Fibroblast of the aortic adventitia (primary cell): ENCODE results near the gene PRODH. TPM values are rescaled to one million over a fixed set of nuclear protein-coding genes. Genes with fewer than 3 reads are reported as not detected.
A peak's percentile ranks its signal among the peaks of the same experiment; 100 is the strongest.
"Not testable (repeated sequence)": the region's sequence is repeated elsewhere in the genome, so short reads cannot be mapped to it uniquely, and the experiment has no call there.

ENCODE experiments used
- DNase-seq: peaks from one replicate; pipeline ENCODE4 v3.0.0-alpha.2; 2010; ENCODE audit warnings: low read depth
- H3K4me3 ChIP-seq: 2 replicates; pipeline ENCODE4 v1.5.1; 2011; ENCODE audit warnings: low read depth, mild to moderate bottlenecking, control low read depth, low read length, moderate library complexity
- CTCF ChIP-seq: IDR thresholded peaks from 2 replicates; pipeline ENCODE4 v1.5.1; 2011; ENCODE audit warnings: mild to moderate bottlenecking, low read length, control low read depth, inconsistent platforms; ENCODE audit not compliant: insufficient read depth
- total RNA-seq: library from RNA; depleted of rRNA; stranded (reverse); fragments of >200 nt; gene quantifications from 2 replicates; pipeline ENCODE4 v1.2.3, GENCODE V29; 2012; ENCODE audit warnings: low replicate concordance

Gene PRODH
- total RNA-seq, 1 donor: not detected

GRCh38 chr22:18973264-18974031 lies 37.4 kb upstream of the PRODH start:
- no peak for TF ChIP-seq CTCF
- DNase-seq: no peak

GRCh38 chr22:18972591-18972990 lies 36.5 kb upstream of the PRODH start:
- not testable (repeated sequence) for DNase-seq

More at GRCh38 chr22:18973264-18974031, 37.4 kb upstream of the PRODH start:
- H3K4me3 ChIP-seq: no peak overlapping the region

DNA sequence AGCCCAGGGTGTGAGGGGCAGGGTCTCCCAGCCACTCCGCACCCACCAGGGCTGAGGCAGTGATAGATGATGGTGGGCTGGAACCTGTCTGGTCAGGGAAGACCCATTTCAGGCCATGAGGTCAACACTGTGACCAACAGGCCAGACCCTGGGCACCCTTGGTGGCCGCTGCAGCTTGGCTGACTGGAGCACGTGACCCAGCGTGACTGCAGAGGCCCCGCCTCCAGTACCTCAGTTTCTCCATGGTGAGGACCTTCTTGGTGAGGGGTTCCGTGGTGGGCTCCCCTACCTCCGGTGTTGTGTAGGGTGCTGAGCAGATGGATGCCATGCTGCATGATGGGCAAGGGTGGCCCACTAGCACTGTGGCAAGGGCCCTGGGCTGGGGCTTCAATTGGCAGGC lies 35.9 kb upstream of the PRODH start:
- not testable (repeated sequence) for H3K4me3 ChIP-seq, DNase-seq

More at GRCh38 chr22:18972591-18972990, 36.5 kb upstream of the PRODH start:
- H3K4me3 ChIP-seq: not testable (repeated sequence)

- DNase-seq: no peak
- H3K4me3 ChIP-seq: no peak overlapping the region
- no peak for TF ChIP-seq CTCF
These were observed 35.2 kb upstream of the PRODH start for GRCh38 chr22:18971321-18971751.

DNA sequence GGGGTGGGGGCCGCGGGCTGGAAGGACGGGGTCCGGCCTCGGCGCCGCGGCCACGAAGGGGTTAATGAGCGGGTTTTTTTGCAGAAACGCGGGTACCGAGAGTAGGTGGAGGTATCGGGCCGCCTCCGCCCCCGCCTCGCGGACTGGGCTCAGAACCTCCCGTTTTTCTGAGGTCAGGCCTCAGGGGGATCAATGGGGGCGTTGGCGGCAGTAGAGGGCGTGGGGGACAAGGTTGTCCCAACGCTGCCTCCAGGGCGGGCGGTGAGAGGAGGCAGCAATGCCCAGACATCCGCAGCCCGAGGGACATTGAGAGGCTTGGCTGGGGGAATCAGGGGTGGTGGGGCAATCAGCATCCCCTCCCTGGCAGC lies 34.8 kb upstream of the PRODH start:
- H3K4me3 ChIP-seq: no peak overlapping the region
- no peak for TF ChIP-seq CTCF
- DNase-seq: no peak

DNA sequence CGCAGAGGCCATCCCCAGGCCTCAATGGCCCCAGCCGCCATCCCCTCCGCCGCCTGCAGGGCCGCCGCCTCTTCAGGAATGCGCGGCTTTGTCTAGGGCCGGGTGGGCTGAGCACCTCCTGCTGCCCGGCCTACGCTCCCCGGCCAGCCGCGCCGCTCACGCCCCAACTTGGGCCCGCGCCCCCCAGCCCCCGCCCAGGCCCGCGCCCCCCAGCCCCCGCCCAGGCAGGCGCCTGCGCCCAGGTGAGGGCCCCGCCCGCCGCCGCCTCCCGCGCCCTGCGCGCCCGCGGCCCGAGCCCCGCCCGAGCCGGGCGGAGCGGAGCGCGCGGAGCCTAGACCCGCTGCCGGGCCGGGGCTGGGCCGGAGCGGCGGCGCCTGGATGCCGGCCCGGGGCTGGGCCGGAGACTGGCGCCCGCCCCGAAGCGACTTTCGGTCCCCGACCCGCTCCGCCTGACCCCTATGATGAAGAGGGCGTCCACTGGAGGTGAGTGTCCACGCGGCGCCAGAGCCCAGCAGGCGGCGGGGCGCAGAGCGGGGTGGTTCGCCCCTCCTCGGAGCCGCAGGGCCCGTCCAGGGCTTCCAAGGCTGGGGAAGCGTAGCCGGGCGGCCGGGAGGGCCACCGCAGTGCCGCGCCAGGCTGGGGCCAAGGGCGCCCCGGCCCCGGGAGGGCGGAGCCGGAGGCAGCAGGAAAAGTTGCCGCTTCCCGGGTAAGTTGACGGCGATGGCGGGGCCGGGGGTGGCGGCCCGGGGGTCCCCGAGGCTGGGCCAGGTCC lies 34.3 kb upstream of the PRODH start:
- peak; percentile 12 for TF ChIP-seq CTCF
- no peak for DNase-seq
- H3K4me3 ChIP-seq: peak overlapping the region; percentile 54

- H3K4me3 ChIP-seq, DNase-seq: not testable (repeated sequence)
These were observed 33.3 kb upstream of the PRODH start for GRCh38 chr22:18969158-18969942.
